Measurements from ENCODE around the gene SIK1.
"Not testable (repeated sequence)": the region's sequence is repeated elsewhere in the genome, so short reads cannot be mapped to it uniquely, and the experiment has no call there.

- TF ChIP-seq POLR2A (IDR thresholded peaks at IDR 0.05; ENCODE audit: low read length); GATA1 (IDR thresholded peaks at IDR 0.05; ENCODE audit: low read depth, low read length): not testable (repeated sequence)
Measured at GRCh38 chr21:43398533-43398932, 28.4 kb downstream of the SIK1 start.

Data from erythroblast (primary cell).